ENCODE data around the gene ATP6V1G3. TPM values are rescaled to one million over a fixed set of nuclear protein-coding genes. Genes with fewer than 3 reads are reported as not detected.

Gene ATP6V1G3
- polyA plus RNA-seq, 1 donor, result not detected

DNA sequence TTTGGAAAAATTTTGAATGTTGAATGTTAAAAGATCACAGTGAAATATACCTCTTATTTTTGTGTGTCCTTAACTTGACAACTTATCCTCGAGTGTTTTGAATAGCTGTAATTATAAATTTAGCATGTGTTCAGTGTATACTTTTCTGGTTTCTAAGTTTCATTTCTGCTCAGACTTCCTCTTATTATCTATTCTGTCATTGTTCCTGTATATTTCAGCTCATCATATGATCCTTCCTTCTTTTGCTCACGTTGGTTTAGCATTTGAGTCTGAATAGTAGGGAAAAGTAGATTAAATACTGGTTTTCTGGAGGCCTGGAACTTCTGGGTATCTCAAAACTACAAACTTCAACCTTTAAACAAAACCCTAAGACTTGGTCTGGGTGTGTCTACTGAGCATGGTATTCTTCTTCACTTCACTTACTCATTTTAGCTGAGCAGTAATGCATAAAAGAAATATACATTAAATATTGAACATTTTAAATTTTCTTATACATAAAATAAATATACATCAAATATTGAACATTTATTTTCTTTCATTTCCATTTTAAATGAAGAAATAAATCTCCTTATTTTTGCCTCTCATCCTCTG is 3.3 kb upstream of the ATP6V1G3 start:
- Histone ChIP-seq H3K4me3 (ENCODE audit: low read length) (no peak overlapping the region), H3K36me3 (ENCODE audit: control insufficient read depth, insufficient read depth, low read length) (no peaks in the 10 kb centered on the region), H3K27ac (ENCODE audit: low read length) (no peak overlapping the region), H3K9me3 (ENCODE audit: control insufficient read depth, low read depth, low read length) (no peaks in the 10 kb centered on the region), H3K4me1 (ENCODE audit: control insufficient read depth, insufficient read depth, low read length) (no peaks in the 10 kb centered on the region), H3K27me3 (ENCODE audit: control insufficient read depth, insufficient read depth, low read length) (no peaks in the 10 kb centered on the region)
- no peak for DNase-seq
- WGBS (ENCODE audit: insufficient coverage, low lambda C conversion rate), result 52% methylated on average over 2 of the region's 2 CpGs

DNA sequence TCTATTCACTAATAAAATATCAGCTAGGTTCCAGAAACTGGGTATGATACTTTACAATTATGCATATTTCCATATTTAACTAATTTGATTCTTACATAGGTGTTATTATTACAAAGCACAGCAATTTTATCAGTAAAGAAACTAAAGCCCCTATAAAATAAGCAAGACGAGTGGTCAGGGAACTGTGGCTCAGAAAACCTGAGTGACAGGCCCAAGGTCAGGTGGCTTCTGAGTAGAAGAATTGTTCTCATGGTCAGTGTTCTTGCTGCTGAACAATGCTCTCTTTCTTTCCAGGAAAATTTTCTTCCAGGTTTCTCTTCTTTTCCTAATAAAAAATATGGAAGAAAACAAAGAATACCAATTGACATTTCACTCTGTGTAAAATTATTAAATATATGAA is 2.2 kb upstream of the ATP6V1G3 start:
- no CpG with 5 or more reads among the region's 1 CpG for WGBS (ENCODE audit: insufficient coverage, low lambda C conversion rate)
- Histone ChIP-seq H3K9me3 (ENCODE audit: control insufficient read depth, low read depth, low read length) (no peaks in the 10 kb centered on the region), H3K27ac (ENCODE audit: low read length) (no peak overlapping the region), H3K4me1 (ENCODE audit: control insufficient read depth, insufficient read depth, low read length) (no peaks in the 10 kb centered on the region), H3K27me3 (ENCODE audit: control insufficient read depth, insufficient read depth, low read length) (no peaks in the 10 kb centered on the region), H3K36me3 (ENCODE audit: control insufficient read depth, insufficient read depth, low read length) (no peaks in the 10 kb centered on the region), H3K4me3 (ENCODE audit: low read length) (no peak overlapping the region)
- no peak for DNase-seq

DNA sequence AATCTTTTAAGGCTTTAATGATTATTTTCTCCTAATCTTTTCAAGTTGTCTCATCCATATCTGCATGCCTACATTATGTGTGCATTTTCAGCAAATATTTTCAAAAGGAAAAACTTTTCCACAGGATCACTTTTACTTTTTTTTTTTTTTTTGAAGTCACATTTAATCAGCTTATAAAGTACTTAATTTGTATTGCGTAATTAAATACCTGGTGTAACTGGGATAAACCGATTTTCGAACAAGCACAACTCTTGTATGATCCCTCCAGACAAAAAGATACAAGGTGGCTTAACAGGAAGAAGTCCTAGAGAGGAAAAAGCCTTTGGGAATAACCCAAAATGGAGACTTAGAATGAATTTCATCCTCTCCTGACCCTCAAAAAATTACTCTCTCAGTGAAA is 1.3 kb upstream of the ATP6V1G3 start:
- Histone ChIP-seq H3K27ac (ENCODE audit: low read length) (no peak overlapping the region), H3K27me3 (ENCODE audit: control insufficient read depth, insufficient read depth, low read length) (no peaks in the 10 kb centered on the region), H3K4me1 (ENCODE audit: control insufficient read depth, insufficient read depth, low read length) (no peaks in the 10 kb centered on the region), H3K36me3 (ENCODE audit: control insufficient read depth, insufficient read depth, low read length) (no peaks in the 10 kb centered on the region), H3K4me3 (ENCODE audit: low read length) (no peak overlapping the region), H3K9me3 (ENCODE audit: control insufficient read depth, low read depth, low read length) (no peaks in the 10 kb centered on the region)
- WGBS (ENCODE audit: insufficient coverage, low lambda C conversion rate), result no CpG with 5 or more reads among the region's 3 CpGs
- DNase-seq, result no peak

DNA sequence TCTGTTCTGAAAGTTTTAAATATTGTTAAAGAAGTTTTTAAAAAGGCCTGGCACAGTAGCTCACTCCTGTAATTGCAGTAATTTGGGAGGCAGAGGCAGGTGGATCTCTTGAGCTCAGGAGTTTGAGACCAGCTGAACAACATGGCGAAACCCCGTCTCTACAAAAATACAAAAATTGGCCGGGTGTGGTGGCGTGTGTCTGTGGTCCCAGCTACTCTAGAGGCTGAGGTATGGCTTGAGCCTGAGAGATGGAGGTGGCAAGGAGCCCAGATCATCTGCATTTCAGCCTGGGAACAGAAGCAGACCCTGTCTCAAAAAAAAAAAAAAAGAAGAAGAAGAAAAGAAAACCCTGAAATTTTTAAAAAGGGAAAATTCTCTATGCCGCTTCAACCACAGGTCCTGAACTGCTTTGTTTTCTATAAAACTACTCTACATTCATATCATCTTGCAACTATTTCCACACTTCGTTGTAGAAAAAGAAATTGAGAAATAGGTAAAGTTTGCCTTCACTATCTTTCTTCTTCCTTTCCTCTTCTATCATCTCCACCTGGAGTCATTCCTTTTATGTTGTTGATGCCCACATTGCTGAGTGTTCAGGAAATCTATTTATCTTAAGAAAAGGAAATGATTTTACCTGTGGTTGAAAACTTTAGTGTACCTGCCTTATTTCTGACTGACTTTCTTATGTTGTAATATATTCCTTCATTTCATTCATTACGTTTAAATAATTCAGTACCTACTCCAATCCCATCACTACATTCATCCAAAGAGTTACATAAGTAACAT is 1.7 kb downstream of the ATP6V1G3 start:
- WGBS (ENCODE audit: insufficient coverage, low lambda C conversion rate), result 87% methylated on average over 3 of the region's 7 CpGs
- no peaks in the 10 kb centered on the region for H3K36me3 ChIP-seq (ENCODE audit: control insufficient read depth, insufficient read depth, low read length)
- DNase-seq, result no peak
- H3K4me3 ChIP-seq (ENCODE audit: low read length), result no peak overlapping the region
- no peaks in the 10 kb centered on the region for H3K4me1 ChIP-seq (ENCODE audit: control insufficient read depth, insufficient read depth, low read length)
- H3K27me3 ChIP-seq (ENCODE audit: control insufficient read depth, insufficient read depth, low read length), result no peaks in the 10 kb centered on the region
- no peak overlapping the region for H3K27ac ChIP-seq (ENCODE audit: low read length)
- no peaks in the 10 kb centered on the region for H3K9me3 ChIP-seq (ENCODE audit: control insufficient read depth, low read depth, low read length)

DNA sequence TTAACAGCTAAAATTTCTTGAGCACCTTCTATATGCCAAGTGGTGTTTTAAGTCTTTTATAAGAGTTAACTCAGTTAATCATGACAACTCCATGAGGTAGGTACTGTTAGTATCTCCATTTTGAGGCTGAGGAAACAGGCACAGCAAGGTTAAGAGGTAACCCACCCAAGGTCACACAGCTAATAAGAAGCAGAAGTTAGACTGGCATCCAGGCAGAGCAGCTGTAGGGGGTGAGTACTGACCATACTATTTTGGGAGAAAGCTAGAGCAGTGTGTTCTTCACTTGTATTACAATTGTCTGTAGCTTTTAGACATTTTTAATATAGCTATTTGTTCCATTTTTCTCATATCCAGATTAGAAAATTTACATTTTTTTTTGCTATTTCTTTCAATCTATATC is 4.8 kb downstream of the ATP6V1G3 start:
- Histone ChIP-seq H3K4me1 (ENCODE audit: control insufficient read depth, insufficient read depth, low read length) (no peaks in the 10 kb centered on the region), H3K4me3 (ENCODE audit: low read length) (no peak overlapping the region)

DNA sequence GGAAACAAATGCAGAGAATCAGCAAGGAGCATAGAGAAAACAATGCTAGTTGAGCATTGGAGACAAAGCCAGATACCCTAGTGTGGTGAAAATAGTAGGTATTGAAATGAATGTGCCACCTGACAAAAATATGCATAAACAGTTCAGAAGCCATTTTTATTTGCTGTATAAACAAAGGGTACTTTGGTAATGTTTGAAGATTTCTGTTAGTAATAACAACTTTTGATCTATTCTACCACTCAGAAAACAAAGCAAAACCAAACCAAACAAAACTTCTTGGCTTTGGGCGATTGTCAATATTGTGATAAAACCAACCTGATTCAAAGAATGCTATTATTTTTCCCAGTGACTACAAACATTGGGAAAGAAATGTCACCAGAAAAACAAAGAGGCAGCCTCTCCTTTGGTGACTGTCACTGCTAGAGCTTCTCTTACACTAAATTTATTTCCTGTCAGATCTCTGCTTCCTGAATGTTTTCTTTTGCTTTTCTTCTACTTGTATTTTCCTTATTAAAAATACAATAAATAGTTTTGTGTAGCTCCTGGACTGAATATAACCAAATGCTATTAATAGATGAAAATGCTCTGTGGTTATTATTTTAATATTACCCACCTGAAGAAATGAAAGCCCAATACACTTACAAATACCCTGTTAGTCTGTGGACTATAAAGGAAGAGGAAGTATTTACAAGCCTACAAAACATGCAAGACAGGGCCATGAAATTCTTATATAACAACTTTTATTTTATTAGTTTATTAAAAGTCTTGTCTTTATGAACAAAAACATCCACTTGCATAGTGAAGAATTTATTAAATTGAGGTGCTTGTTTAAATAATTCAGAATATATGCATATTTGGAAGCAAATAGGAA is 5.7 kb downstream of the ATP6V1G3 start:
- Histone ChIP-seq H3K4me3 (ENCODE audit: low read length) (no peak overlapping the region), H3K36me3 (ENCODE audit: control insufficient read depth, insufficient read depth, low read length) (no peaks in the 10 kb centered on the region), H3K9me3 (ENCODE audit: control insufficient read depth, low read depth, low read length) (no peaks in the 10 kb centered on the region), H3K4me1 (ENCODE audit: control insufficient read depth, insufficient read depth, low read length) (no peaks in the 10 kb centered on the region), H3K27me3 (ENCODE audit: control insufficient read depth, insufficient read depth, low read length) (no peaks in the 10 kb centered on the region), H3K27ac (ENCODE audit: low read length) (no peak overlapping the region)
- DNase-seq, result no peak
- WGBS (ENCODE audit: insufficient coverage, low lambda C conversion rate), result no CpG with 5 or more reads among the region's 1 CpG

More for the DNA sequence above, 4.8 kb downstream of the ATP6V1G3 start:
- Histone ChIP-seq H3K9me3 (ENCODE audit: control insufficient read depth, low read depth, low read length) (no peaks in the 10 kb centered on the region), H3K36me3 (ENCODE audit: control insufficient read depth, insufficient read depth, low read length) (no peaks in the 10 kb centered on the region), H3K27me3 (ENCODE audit: control insufficient read depth, insufficient read depth, low read length) (no peaks in the 10 kb centered on the region), H3K27ac (ENCODE audit: low read length) (no peak overlapping the region)
- DNase-seq, result no peak

DNA sequence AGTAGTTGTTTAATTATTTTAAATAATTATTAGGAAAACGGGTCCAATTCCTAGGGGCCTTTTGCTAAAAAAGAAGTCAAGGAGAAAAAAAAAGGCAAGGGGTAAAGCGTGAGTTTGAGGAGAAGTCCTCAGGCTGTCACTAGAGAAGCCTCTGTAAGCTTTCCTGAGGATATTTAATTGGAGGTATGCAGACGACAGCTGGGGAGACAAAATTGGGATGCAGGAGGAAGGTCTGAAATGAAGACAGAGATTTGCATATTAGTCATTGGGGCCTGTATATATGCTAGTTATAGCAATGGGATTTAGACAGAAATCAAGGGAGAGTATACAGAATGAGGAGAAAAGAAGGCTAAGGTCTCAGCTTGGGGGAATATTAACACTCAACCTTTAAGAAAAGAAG is 8.6 kb downstream of the ATP6V1G3 start:
- no peaks in the 10 kb centered on the region for H3K4me1 ChIP-seq (ENCODE audit: control insufficient read depth, insufficient read depth, low read length)
- DNase-seq, result no peak
- no peak overlapping the region for H3K4me3 ChIP-seq (ENCODE audit: low read length)
- no peaks in the 10 kb centered on the region for H3K9me3 ChIP-seq (ENCODE audit: control insufficient read depth, low read depth, low read length)
- H3K27me3 ChIP-seq (ENCODE audit: control insufficient read depth, insufficient read depth, low read length), result no peaks in the 10 kb centered on the region
- WGBS (ENCODE audit: insufficient coverage, low lambda C conversion rate), result 82% methylated on average over 3 of the region's 3 CpGs
- no peak overlapping the region for H3K27ac ChIP-seq (ENCODE audit: low read length)
- H3K36me3 ChIP-seq (ENCODE audit: control insufficient read depth, insufficient read depth, low read length), result no peaks in the 10 kb centered on the region

DNA sequence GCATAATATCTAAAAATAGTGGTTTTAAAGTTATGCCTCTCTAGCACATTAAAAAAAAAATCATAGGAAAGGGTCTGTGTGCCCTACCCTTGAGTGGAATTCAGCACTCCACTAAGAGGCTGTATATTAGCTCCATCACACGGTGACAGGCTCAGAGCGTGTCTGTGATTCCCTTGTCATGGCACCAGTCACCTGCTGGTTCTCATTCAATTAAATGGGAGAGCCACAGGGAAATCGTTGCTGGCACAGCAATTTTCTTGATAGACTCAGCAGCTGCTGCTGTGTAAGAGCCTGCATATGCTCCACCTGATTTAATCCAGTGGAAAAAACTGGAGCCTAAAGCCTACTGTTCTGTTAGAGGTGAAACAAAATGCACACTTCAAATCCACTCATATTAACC is 9.5 kb downstream of the ATP6V1G3 start:
- Histone ChIP-seq H3K36me3 (ENCODE audit: control insufficient read depth, insufficient read depth, low read length) (no peaks in the 10 kb centered on the region), H3K27ac (ENCODE audit: low read length) (no peak overlapping the region), H3K9me3 (ENCODE audit: control insufficient read depth, low read depth, low read length) (no peaks in the 10 kb centered on the region), H3K4me1 (ENCODE audit: control insufficient read depth, insufficient read depth, low read length) (no peaks in the 10 kb centered on the region), H3K4me3 (ENCODE audit: low read length) (no peak overlapping the region), H3K27me3 (ENCODE audit: control insufficient read depth, insufficient read depth, low read length) (no peaks in the 10 kb centered on the region)
- no CpG with 5 or more reads among the region's 3 CpGs for WGBS (ENCODE audit: insufficient coverage, low lambda C conversion rate)
- DNase-seq, result no peak

DNA sequence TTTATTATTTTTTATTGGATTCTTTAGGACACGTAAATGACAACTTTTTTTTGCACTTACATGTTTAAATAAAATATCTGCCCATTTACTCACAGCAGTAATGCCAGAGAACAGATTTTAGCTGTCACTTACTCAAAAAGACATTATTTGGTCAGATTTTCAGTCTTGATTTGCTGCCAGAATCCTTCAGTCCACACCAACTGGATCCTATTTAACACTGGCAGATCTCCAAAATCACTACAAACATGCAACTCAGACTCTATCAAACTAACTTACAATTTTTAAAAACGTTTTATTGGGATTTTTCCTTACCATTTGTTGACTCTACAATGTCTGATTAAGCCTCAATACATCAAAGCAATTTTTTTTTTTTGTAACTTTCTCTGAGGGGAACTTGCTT is 11.1 kb downstream of the ATP6V1G3 start:
- H3K27ac ChIP-seq (ENCODE audit: low read length), result no peak overlapping the region
- 50% methylated on average over 2 of the region's 2 CpGs for whole genome bisulfite sequencing (ENCODE audit: insufficient coverage, low lambda C conversion rate)
- no peaks in the 10 kb centered on the region for H3K36me3 ChIP-seq (ENCODE audit: control insufficient read depth, insufficient read depth, low read length)
- no peaks in the 10 kb centered on the region for H3K4me1 ChIP-seq (ENCODE audit: control insufficient read depth, insufficient read depth, low read length)
- no peak for DNase-seq
- no peaks in the 10 kb centered on the region for H3K27me3 ChIP-seq (ENCODE audit: control insufficient read depth, insufficient read depth, low read length)
- no peaks in the 10 kb centered on the region for H3K9me3 ChIP-seq (ENCODE audit: control insufficient read depth, low read depth, low read length)
- no peak overlapping the region for H3K4me3 ChIP-seq (ENCODE audit: low read length)

DNA sequence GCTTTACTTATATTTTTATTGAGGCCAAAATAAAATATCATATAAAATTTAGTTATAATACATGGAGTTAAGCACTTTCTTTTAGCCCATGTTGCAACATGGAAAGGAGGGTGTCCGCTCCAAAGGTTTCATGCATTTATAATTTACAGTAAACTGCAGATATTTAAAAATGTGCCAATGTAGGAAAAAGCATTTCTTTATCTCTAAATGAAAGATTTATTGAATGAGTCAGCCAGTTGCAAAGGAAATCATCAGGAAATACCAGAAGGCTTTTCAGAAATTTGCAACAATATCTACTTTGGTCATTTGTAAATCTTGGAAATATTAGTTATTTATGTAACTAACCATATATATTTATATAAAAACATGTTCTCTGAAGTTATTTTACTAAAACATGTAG is 12.1 kb downstream of the ATP6V1G3 start:
- H3K4me3 ChIP-seq (ENCODE audit: low read length), result no peak overlapping the region
- no peaks in the 10 kb centered on the region for H3K36me3 ChIP-seq (ENCODE audit: control insufficient read depth, insufficient read depth, low read length)
- H3K9me3 ChIP-seq (ENCODE audit: control insufficient read depth, low read depth, low read length), result no peaks in the 10 kb centered on the region
- H3K4me1 ChIP-seq (ENCODE audit: control insufficient read depth, insufficient read depth, low read length), result no peaks in the 10 kb centered on the region
- DNase-seq, result no peak
- 50% methylated on average over 1 of the region's 1 CpG for WGBS (ENCODE audit: insufficient coverage, low lambda C conversion rate)
- H3K27ac ChIP-seq (ENCODE audit: low read length), result no peak overlapping the region
- no peaks in the 10 kb centered on the region for H3K27me3 ChIP-seq (ENCODE audit: control insufficient read depth, insufficient read depth, low read length)
